IMR-90 (cell line): Measurements from ENCODE around the gene GRPR. TPM values are rescaled to one million over a fixed set of nuclear protein-coding genes. Genes with fewer than 3 reads are reported as not detected.
A peak's percentile ranks its signal among the peaks of the same experiment; 100 is the strongest.

ENCODE experiments used
- ATAC-seq: fragments of 200-7000 bp; cut with Tn5 transposase; 2 replicates; pipeline ENCODE4 v1.9.1; 2020; ENCODE audit warnings: low read depth, mild to moderate bottlenecking, moderate library complexity
- BruUV-seq: library from RNA; stranded (reverse); fragments of 400-500 nt; replicated peaks from 2 replicates; lab custom pipeline; 2021; lab: Mats Ljungman, UMichigan
- CTCF ChIA-PET: fragments of 300-600 bp; formaldehyde crosslinking; extraction: SDS; loops from one replicate; lab custom pipeline; 2021; ENCODE audit warnings: antibody characterized with exemption; lab: Yijun Ruan, JAX
- POLR2A ChIA-PET: fragments of 300-600 bp; sonication (Branson Sonifier 250); formaldehyde crosslinking; loops from one replicate; lab custom pipeline; 2022; ENCODE audit warnings: antibody characterized with exemption; ENCODE audit not compliant: unreplicated experiment; lab: Charles Lee
- DNase-seq: peaks from one replicate; pipeline ENCODE4 v3.0.0; 2013
- H2AFZ ChIP-seq: replicated peaks from 2 replicates; pipeline ENCODE3; 2013; ENCODE audit warnings: low read length, mild to moderate bottlenecking; ENCODE audit not compliant: poor library complexity
- H2AK5ac ChIP-seq: 2 replicates; pipeline ENCODE4 v1.6.1; 2013; ENCODE audit warnings: low read depth, low read length, inconsistent platforms
- H2AK9ac ChIP-seq: replicated peaks from 2 replicates; pipeline ENCODE3; 2013; ENCODE audit warnings: mild to moderate bottlenecking, low read depth, low read length, moderate library complexity; ENCODE audit not compliant: poor library complexity
- H2BK120ac ChIP-seq: 2 replicates; pipeline ENCODE4 v1.6.1; 2013; ENCODE audit warnings: low read depth, low read length, inconsistent platforms
- H2BK15ac ChIP-seq: 3 replicates; pipeline ENCODE4 v1.6.1; 2013; ENCODE audit warnings: low read depth, low read length, inconsistent platforms
- H2BK20ac ChIP-seq: 2 replicates; pipeline ENCODE4 v1.6.1; 2013; ENCODE audit warnings: low read depth, mild to moderate bottlenecking, inconsistent platforms, low read length, moderate library complexity
- H2BK5ac ChIP-seq: 2 replicates; pipeline ENCODE4 v1.6.1; 2013; ENCODE audit warnings: mild to moderate bottlenecking, low read depth, low read length, inconsistent platforms; ENCODE audit not compliant: poor library complexity, severe bottlenecking
- H3K14ac ChIP-seq: replicated peaks from 2 replicates; pipeline ENCODE4 v1.6.1; 2013; ENCODE audit warnings: low read depth, low read length, inconsistent platforms
- H3K18ac ChIP-seq: 2 replicates; pipeline ENCODE4 v1.6.1; 2013; ENCODE audit warnings: low read depth, low read length, control low read depth
- H3K23ac ChIP-seq: 2 replicates; pipeline ENCODE4 v1.6.1; 2013; ENCODE audit warnings: low read depth, low read length, inconsistent platforms
- H3K27ac ChIP-seq: 2 replicates; pipeline ENCODE4 v1.5.1; 2013; ENCODE audit warnings: mild to moderate bottlenecking, control low read depth, low read length; ENCODE audit not compliant: insufficient read depth
- H3K27me3 ChIP-seq: 2 replicates; pipeline ENCODE4 v1.6.1; 2013; ENCODE audit warnings: low read length; ENCODE audit not compliant: control insufficient read depth, insufficient read depth
- H3K36me3 ChIP-seq: 2 replicates; pipeline ENCODE4 v1.6.1; 2013; ENCODE audit warnings: low read length, mixed read lengths; ENCODE audit not compliant: control insufficient read depth, insufficient read depth
- H3K4ac ChIP-seq: 2 replicates; pipeline ENCODE4 v1.6.1; 2013; ENCODE audit warnings: low read depth, low read length, inconsistent platforms
- H3K4me1 ChIP-seq: 2 replicates; pipeline ENCODE4 v1.6.1; 2013; ENCODE audit warnings: low read length, mixed read lengths; ENCODE audit not compliant: control insufficient read depth, insufficient read depth
- H3K4me2 ChIP-seq: 2 replicates; pipeline ENCODE4 v1.6.1; 2013; ENCODE audit warnings: low read depth, mild to moderate bottlenecking, control low read depth, low read length, moderate library complexity
- H3K4me3 ChIP-seq: 2 replicates; pipeline ENCODE4 v1.5.1; 2013; ENCODE audit warnings: low read depth, mild to moderate bottlenecking, control low read depth, low read length, moderate library complexity; ENCODE audit not compliant: insufficient read depth
- H3K56ac ChIP-seq: 2 replicates; pipeline ENCODE4 v1.6.1; 2013; ENCODE audit warnings: low read length, inconsistent platforms; ENCODE audit not compliant: insufficient read depth; ENCODE audit errors: extremely low read depth
- H3K79me1 ChIP-seq, 2 experiments: 2 replicates each; pipeline ENCODE4 v1.6.1; 2013; ENCODE audit warnings: low read length in 2 of 2, inconsistent platforms in 1 of 2, low read depth in 1 of 2
- H3K9ac ChIP-seq: 2 replicates; pipeline ENCODE4 v1.6.1; 2013; ENCODE audit warnings: low read depth, low read length, control low read depth
- H3K9me1 ChIP-seq: 2 replicates; pipeline ENCODE4 v1.6.1; 2013; ENCODE audit warnings: low read length, inconsistent platforms; ENCODE audit not compliant: insufficient read depth
- H3K9me3 ChIP-seq: 2 replicates; pipeline ENCODE4 v1.6.1; 2013; ENCODE audit warnings: low read length; ENCODE audit not compliant: control insufficient read depth, insufficient read depth
- H4K20me1 ChIP-seq: 2 replicates; pipeline ENCODE4 v1.6.1; 2013; ENCODE audit warnings: low read length, inconsistent platforms; ENCODE audit not compliant: insufficient read depth
- H4K5ac ChIP-seq: 2 replicates; pipeline ENCODE4 v1.6.1; 2013; ENCODE audit warnings: mild to moderate bottlenecking, low read depth, low read length, control low read depth
- H4K8ac ChIP-seq, 2 experiments: 2 replicates each; pipeline ENCODE4 v1.6.1; 2013; ENCODE audit warnings: low read depth in 2 of 2, low read length in 2 of 2, control low read depth in 1 of 2, inconsistent platforms in 1 of 2
- H4K91ac ChIP-seq: 2 replicates; pipeline ENCODE4 v1.6.1; 2013; ENCODE audit warnings: low read depth, low read length, inconsistent platforms; ENCODE audit not compliant: insufficient read depth
- BHLHE40 ChIP-seq: fragments of 150-350 bp; IDR thresholded peaks from 2 replicates; pipeline ENCODE4 v1.6.1; 2016; ENCODE audit warnings: mild to moderate bottlenecking, low read depth, low read length
- CHD1 ChIP-seq: IDR thresholded peaks from 2 replicates; pipeline ENCODE4 v1.6.1; 2012; ENCODE audit warnings: low read depth, low read length, improper control_type of control experiment
- FOS ChIP-seq: fragments of 150-350 bp; IDR thresholded peaks from 2 replicates; pipeline ENCODE4 v1.6.1; 2016; ENCODE audit warnings: low read depth, low read length
- MAZ ChIP-seq: IDR thresholded peaks from 2 replicates; pipeline ENCODE4 v1.6.1; 2012; ENCODE audit warnings: low read depth, mild to moderate bottlenecking, low read length, improper control_type of control experiment, moderate library complexity, borderline replicate concordance
- MXI1 ChIP-seq: IDR thresholded peaks from 2 replicates; pipeline ENCODE4 v1.6.1; 2012; ENCODE audit warnings: low read depth, mild to moderate bottlenecking, low read length, moderate library complexity, borderline replicate concordance
- NFE2L2 ChIP-seq: fragments of 150-350 bp; IDR thresholded peaks from 2 replicates; pipeline ENCODE4 v1.6.1; 2016; ENCODE audit warnings: low read depth, mild to moderate bottlenecking, low read length
- POLR2A ChIP-seq: IDR thresholded peaks from 2 replicates; pipeline ENCODE4 v1.6.1; 2012; ENCODE audit warnings: mild to moderate bottlenecking, low read depth, low read length
- RAD21 ChIP-seq: IDR thresholded peaks from 2 replicates; pipeline ENCODE4 v1.6.1; 2012; ENCODE audit warnings: low read length, improper control_type of control experiment
- RCOR1 ChIP-seq: IDR thresholded peaks from 2 replicates; pipeline ENCODE4 v1.6.1; 2012; ENCODE audit warnings: mild to moderate bottlenecking, low read length, improper control_type of control experiment; ENCODE audit not compliant: insufficient replicate concordance
- RFX5 ChIP-seq: IDR thresholded peaks from 2 replicates; pipeline ENCODE4 v1.8.0; 2012; ENCODE audit warnings: low read depth, mild to moderate bottlenecking, low read length, moderate library complexity
- SMC3 ChIP-seq: fragments of 150-350 bp; IDR thresholded peaks from 2 replicates; pipeline ENCODE4 v1.6.1; 2016; ENCODE audit warnings: low read depth, mild to moderate bottlenecking, antibody characterized with exemption, low read length, moderate library complexity
- WGBS, 2 experiments: methylation state at CpG; one replicate each; pipeline versions ENCODE4 v1.1.5 to v1.1.7; 2013; ENCODE audit warnings: missing lambda C conversion rate in 2 of 2; ENCODE audit not compliant: insufficient read length in 1 of 2; ENCODE audit errors: extremely low coverage in 2 of 2; 5-methylcytosine and 5-hydroxymethylcytosine counted together
- dilution Hi-C: fragments of 300-500 bp; cut with HindIII; formaldehyde crosslinking; loops from one replicate; pipeline ENCODE4 v1.14.3; 2018; ENCODE audit warnings: low sequenced_read_pairs; ENCODE audit not compliant: unreplicated experiment
- in situ Hi-C: fragments of 300-500 bp; cut with MboI; formaldehyde crosslinking; loops from 3 replicates; pipeline ENCODE4 v1.14.3; 2019; ENCODE audit warnings: low sequenced_read_pairs, inconsistent platforms, mixed read lengths
- intact Hi-C: fragments of 100-400 bp; cut with micrococcal nuclease; formaldehyde crosslinking; loops from 2 replicates; pipeline ENCODE4 v1.10.0; 2022
- polyA plus RNA-seq, 3 experiments: library from polyadenylated mRNA; depleted of rRNA; stranded (reverse); fragments of >200 nt; gene quantifications; 2 replicates each; pipeline ENCODE4 v1.2.3, GENCODE V29; 2012; ENCODE audit warnings: low replicate concordance in 1 of 3
- total RNA-seq: library from RNA; depleted of rRNA; stranded (reverse); fragments of >200 nt; gene quantifications from 2 replicates; pipeline ENCODE4 v1.2.3, GENCODE V29; 2012
- TF ChIP-seq, protein P1 (sequence below): fragments of 150-350 bp; IDR thresholded peaks from 2 replicates; pipeline ENCODE4 v1.6.1; 2016; ENCODE audit warnings: low read depth, mild to moderate bottlenecking, low read length, moderate library complexity, borderline replicate concordance
- TF ChIP-seq, protein P2 (sequence below): conservative IDR thresholded peaks from 2 replicates; pipeline ENCODE4 v1.5.1; 2012; ENCODE audit warnings: mild to moderate bottlenecking, low read depth, low read length, improper control_type of control experiment
- TF ChIP-seq, protein P3 (sequence below): fragments of 150-350 bp; IDR thresholded peaks from 2 replicates; pipeline ENCODE4 v1.6.1; 2017; ENCODE audit warnings: mild to moderate bottlenecking, antibody characterized with exemption, low read length, low read depth

GRPR gene
- total and polyA plus RNA-seq, 2 of the 4 experiments (the other 2 are of a cell fraction): 9.2 to 13.6 TPM

DNA sequence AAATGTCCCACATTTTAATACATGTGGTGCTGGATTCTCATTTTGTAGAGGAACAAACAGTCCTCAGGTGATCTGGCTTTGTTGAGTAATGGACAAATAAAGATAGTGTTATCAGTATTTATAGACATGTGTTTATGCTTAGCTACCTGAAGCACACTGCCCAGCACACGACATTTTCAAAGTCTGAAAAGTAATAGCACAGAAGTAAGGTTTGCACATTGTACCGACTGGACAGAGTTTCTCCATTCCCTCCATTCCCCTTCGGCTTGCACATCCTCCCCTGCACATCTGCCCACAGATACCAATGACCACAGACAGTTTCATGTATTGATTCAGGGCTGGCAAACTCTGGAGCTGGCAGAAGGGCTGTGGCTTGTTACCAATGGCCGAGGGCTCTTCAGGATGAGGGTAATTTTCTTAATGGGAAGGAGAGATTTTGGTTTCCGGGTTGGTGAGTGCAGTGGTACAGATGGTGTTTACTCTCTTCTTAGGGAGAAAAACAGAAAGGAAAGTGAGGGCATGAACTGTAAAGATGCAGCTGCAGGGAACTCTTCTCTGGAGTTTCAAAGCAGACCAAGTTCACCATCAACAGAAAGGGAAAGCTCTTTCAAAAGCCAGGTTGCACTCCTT is 2.3 kb downstream of the GRPR start:
- Histone ChIP-seq H2BK15ac (peak overlapping the region; percentile 49; the same call in 1 of the 3 replicates), H3K4me1 (peaks cover 2% of the 10 kb centered on the region; the same call in 1 of the 2 replicates), H3K23ac (peak overlapping the region; percentile 62; the same call in 1 of the 2 replicates), H4K5ac (peak overlapping the region; percentile 27; the same call in 1 of the 2 replicates), H3K9me1 (no peaks in the 10 kb centered on the region), H3K36me3 (no peaks in the 10 kb centered on the region), H4K8ac (peak overlapping the region in 1 of 2 experiments; percentile 62; a peak in 1 of 4 replicates), H3K4me3 (peak overlapping the region; percentile 29; the same call in 1 of the 2 replicates), H3K56ac (no peak overlapping the region; the same call in 1 of the 2 replicates), H4K91ac (peak overlapping the region; percentile 29; the same call in 1 of the 2 replicates), H3K27ac (no peak overlapping the region), H3K9me3 (no peaks in the 10 kb centered on the region), H3K14ac (peak overlapping the region; percentile 88), H3K9ac (no peak overlapping the region), H3K27me3 (no peaks in the 10 kb centered on the region; the same call in 1 of the 2 replicates), H2AFZ (no peak overlapping the region), H2BK20ac (peak overlapping the region; percentile 65), H3K4ac (peak overlapping the region; percentile 80), H2AK9ac (peak overlapping the region; percentile 56), H3K18ac (peak overlapping the region; percentile 51; the same call in 1 of the 2 replicates), H3K4me2 (peak overlapping the region; percentile 20), H2AK5ac (no peak overlapping the region), H2BK5ac (no peak overlapping the region), H2BK120ac (peak overlapping the region; percentile 74), H4K20me1 (no peaks in the 10 kb centered on the region), H3K79me1 (peaks cover 0 to 17% of the 10 kb centered on the region in 2 experiments; a peak in 2 of 4 replicates)
- no peak for ATAC-seq
- dilution Hi-C loops: no loop called here
- intact Hi-C loops: loop anchor here (10.0 kb wide), 1 partner anchor 179 kb away; no protein-coding TSS in a partner anchor
- POLR2A ChIA-PET: no interaction called here
- WGBS, 2 experiments: 29% methylated on average over 1 of the region's 5 CpGs; no CpG with 5 or more reads in 1 of the 2 experiments
- BruUV-seq: no TSS peak
- CTCF ChIA-PET: interaction anchor here (1.1 to 1.7 kb wide), 2 partner anchors 13 to 311 kb away, joined by 3 to 6 read pairs; no protein-coding TSS in a partner anchor
- in situ Hi-C loops: loop anchor here (10.0 kb wide), 2 partner anchors 309 to 539 kb away; no protein-coding TSS in a partner anchor
- DNase-seq: no peak
- TF ChIP-seq FOS (no peak), SMC3 (no peak), BHLHE40 (no peak), NFE2L2 (no peak), MXI1 (no peak), MAZ (no peak), RCOR1 (no peak), CHD1 (no peak), POLR2A (no peak), RAD21 (no peak), RFX5 (no peak)
- TF ChIP-seq, protein P1, sequence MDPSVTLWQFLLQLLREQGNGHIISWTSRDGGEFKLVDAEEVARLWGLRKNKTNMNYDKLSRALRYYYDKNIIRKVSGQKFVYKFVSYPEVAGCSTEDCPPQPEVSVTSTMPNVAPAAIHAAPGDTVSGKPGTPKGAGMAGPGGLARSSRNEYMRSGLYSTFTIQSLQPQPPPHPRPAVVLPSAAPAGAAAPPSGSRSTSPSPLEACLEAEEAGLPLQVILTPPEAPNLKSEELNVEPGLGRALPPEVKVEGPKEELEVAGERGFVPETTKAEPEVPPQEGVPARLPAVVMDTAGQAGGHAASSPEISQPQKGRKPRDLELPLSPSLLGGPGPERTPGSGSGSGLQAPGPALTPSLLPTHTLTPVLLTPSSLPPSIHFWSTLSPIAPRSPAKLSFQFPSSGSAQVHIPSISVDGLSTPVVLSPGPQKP: no peak
- TF ChIP-seq, protein P2, sequence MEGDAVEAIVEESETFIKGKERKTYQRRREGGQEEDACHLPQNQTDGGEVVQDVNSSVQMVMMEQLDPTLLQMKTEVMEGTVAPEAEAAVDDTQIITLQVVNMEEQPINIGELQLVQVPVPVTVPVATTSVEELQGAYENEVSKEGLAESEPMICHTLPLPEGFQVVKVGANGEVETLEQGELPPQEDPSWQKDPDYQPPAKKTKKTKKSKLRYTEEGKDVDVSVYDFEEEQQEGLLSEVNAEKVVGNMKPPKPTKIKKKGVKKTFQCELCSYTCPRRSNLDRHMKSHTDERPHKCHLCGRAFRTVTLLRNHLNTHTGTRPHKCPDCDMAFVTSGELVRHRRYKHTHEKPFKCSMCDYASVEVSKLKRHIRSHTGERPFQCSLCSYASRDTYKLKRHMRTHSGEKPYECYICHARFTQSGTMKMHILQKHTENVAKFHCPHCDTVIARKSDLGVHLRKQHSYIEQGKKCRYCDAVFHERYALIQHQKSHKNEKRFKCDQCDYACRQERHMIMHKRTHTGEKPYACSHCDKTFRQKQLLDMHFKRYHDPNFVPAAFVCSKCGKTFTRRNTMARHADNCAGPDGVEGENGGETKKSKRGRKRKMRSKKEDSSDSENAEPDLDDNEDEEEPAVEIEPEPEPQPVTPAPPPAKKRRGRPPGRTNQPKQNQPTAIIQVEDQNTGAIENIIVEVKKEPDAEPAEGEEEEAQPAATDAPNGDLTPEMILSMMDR: no peak
- TF ChIP-seq, protein P3, sequence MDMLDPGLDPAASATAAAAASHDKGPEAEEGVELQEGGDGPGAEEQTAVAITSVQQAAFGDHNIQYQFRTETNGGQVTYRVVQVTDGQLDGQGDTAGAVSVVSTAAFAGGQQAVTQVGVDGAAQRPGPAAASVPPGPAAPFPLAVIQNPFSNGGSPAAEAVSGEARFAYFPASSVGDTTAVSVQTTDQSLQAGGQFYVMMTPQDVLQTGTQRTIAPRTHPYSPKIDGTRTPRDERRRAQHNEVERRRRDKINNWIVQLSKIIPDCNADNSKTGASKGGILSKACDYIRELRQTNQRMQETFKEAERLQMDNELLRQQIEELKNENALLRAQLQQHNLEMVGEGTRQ: no peak
